Colonic mucosa (tissue), 4 donors: ENCODE results near the gene DRAM1. TPM values are rescaled to one million over a fixed set of nuclear protein-coding genes. Genes with fewer than 3 reads are reported as not detected.
"Not testable (repeated sequence)": the region's sequence is repeated elsewhere in the genome, so short reads cannot be mapped to it uniquely, and the experiment has no call there.

ENCODE experiments used
- DNase-seq: peaks from one replicate; pipeline ENCODE4 v3.0.0-alpha.2; 2020
- H3K27ac ChIP-seq: fragments of 200-600 bp; one replicate; pipeline ENCODE4 v1.8.0; 2021
- H3K27me3 ChIP-seq: fragments of 200-600 bp; one replicate; pipeline ENCODE4 v1.8.0; 2021
- H3K36me3 ChIP-seq: fragments of 200-600 bp; one replicate; pipeline ENCODE4 v1.8.0; 2021
- H3K4me1 ChIP-seq: fragments of 200-600 bp; one replicate; pipeline ENCODE4 v1.8.0; 2021; ENCODE audit warnings: mild to moderate bottlenecking
- H3K4me3 ChIP-seq: fragments of 200-600 bp; one replicate; pipeline ENCODE4 v1.8.0; 2021
- H3K9ac ChIP-seq, 2 donors: one replicate each; pipeline ENCODE4 v1.7.0; 2013; ENCODE audit warnings: control low read depth in 2 of 2, low read depth in 2 of 2, low read length in 2 of 2
- H3K9me3 ChIP-seq: fragments of 200-600 bp; one replicate; pipeline ENCODE4 v1.8.0; 2021
- intact Hi-C: fragments of 100-400 bp; cut with DNase I; formaldehyde crosslinking; loops from one replicate; pipeline ENCODE4 v1.14.1; 2022
- total RNA-seq, 2 donors: library from RNA; stranded (reverse); fragmentation: NEBNext Ultra II Directional in 1 of 2; extraction: Animal tissue kit (Norgen Biotek cat#: 25700) in 1 of 2; gene quantifications; one replicate each; pipeline ENCODE4 v1.2.1, GENCODE V29; 2021
- TF ChIP-seq, protein P1 (sequence below): fragments of 200-600 bp; IDR thresholded peaks from one replicate; pipeline ENCODE4 v1.8.0; 2022; ENCODE audit warnings: antibody characterized with exemption, mild to moderate bottlenecking
- donor health status: healthy.
- donor health status: DM: no; HTN: no; CAD: no.
- donor health status: DM: no; HTN: no; CAD: no.

Gene DRAM1
- total RNA-seq, 2 donors from 2014 or later, result 4.0 to 10.0 TPM

GRCh38 chr12:101862245-101862644 lies 15.1 kb upstream of the DRAM1 start:
- H3K4me3 ChIP-seq, result no peak overlapping the region
- H3K4me1 ChIP-seq, result no peaks in the 10 kb centered on the region
- no peak for DNase-seq
- no peaks in the 10 kb centered on the region for H3K27me3 ChIP-seq
- intact Hi-C loops, result no loop called here
- no peak overlapping the region for H3K27ac ChIP-seq
- TF ChIP-seq, protein P1, sequence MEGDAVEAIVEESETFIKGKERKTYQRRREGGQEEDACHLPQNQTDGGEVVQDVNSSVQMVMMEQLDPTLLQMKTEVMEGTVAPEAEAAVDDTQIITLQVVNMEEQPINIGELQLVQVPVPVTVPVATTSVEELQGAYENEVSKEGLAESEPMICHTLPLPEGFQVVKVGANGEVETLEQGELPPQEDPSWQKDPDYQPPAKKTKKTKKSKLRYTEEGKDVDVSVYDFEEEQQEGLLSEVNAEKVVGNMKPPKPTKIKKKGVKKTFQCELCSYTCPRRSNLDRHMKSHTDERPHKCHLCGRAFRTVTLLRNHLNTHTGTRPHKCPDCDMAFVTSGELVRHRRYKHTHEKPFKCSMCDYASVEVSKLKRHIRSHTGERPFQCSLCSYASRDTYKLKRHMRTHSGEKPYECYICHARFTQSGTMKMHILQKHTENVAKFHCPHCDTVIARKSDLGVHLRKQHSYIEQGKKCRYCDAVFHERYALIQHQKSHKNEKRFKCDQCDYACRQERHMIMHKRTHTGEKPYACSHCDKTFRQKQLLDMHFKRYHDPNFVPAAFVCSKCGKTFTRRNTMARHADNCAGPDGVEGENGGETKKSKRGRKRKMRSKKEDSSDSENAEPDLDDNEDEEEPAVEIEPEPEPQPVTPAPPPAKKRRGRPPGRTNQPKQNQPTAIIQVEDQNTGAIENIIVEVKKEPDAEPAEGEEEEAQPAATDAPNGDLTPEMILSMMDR, result no peak
- no peaks in the 10 kb centered on the region for H3K9me3 ChIP-seq
- no peak overlapping the region for H3K9ac ChIP-seq
- no peaks in the 10 kb centered on the region for H3K36me3 ChIP-seq

DNA sequence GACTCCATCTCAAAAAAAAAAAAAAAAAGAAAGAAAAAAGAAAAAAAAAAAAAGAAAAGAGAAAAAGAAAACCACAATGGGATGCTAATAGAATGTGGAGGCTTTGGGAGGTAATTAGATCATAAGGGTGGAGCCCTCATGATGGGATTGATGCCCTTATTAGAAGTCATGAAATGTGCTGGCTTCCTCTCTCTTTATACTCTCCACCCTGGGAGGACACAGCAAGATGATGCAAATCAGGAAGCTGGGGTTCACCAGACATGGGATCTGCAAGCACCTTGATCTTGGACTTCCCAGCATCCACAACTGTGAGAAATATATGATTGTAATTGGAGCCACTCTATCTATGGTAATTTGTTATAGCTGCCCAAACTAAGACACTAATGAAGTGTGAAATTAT lies 13.4 kb upstream of the DRAM1 start:
- H3K27me3 ChIP-seq, result no peaks in the 10 kb centered on the region
- intact Hi-C loops, result no loop called here
- H3K27ac ChIP-seq, result no peak overlapping the region
- H3K4me3 ChIP-seq, result no peak overlapping the region
- no peaks in the 10 kb centered on the region for H3K4me1 ChIP-seq
- H3K36me3 ChIP-seq, result no peaks in the 10 kb centered on the region
- TF ChIP-seq, protein P1, result no peak
- no peak overlapping the region for H3K9ac ChIP-seq
- no peaks in the 10 kb centered on the region for H3K9me3 ChIP-seq
- no peak for DNase-seq

DNA sequence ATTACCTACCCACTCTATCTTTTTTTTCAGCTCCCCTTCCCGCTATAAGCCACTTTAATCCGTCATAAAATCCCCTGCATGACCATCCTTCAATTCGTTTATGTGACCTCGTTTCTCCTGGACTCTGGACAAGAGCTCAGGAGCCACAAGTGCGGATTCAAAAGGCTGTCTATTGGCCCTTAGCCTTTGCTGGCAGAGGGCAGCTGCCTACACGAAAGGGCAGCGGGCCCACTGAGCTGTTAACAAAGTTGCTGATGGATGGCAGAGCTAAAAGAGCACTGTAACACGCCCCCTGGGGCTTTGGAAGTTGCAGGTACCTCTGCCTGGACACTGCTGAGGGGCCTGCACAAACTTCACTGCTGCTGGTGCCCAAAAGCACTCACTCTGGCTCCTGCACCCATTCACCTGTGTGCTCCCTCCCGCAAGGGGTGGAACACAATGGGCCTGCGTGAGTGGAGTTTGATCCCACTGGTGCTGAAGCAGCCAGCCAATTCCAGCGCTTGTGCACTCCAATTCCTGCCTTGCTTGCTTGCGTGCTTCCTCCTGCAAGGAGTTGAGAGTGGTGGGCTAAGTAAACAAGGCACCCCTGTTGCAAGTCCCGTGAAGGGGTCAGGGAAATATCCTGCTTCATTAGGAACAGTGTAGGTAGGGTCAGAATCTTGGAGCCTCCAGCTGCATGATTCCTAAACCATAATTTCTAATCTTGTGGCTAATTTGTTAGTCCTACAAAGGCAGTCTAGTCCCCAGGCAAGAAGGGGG lies 10.6 kb upstream of the DRAM1 start:
- Histone ChIP-seq H3K4me1 (no peaks in the 10 kb centered on the region), H3K27ac (no peak overlapping the region), H3K9ac (no peak overlapping the region), H3K9me3 (no peaks in the 10 kb centered on the region), H3K36me3 (no peaks in the 10 kb centered on the region), H3K27me3 (no peaks in the 10 kb centered on the region), H3K4me3 (no peak overlapping the region)
- intact Hi-C loops, result no loop called here
- TF ChIP-seq, protein P1, result no peak
- DNase-seq, result no peak

DNA sequence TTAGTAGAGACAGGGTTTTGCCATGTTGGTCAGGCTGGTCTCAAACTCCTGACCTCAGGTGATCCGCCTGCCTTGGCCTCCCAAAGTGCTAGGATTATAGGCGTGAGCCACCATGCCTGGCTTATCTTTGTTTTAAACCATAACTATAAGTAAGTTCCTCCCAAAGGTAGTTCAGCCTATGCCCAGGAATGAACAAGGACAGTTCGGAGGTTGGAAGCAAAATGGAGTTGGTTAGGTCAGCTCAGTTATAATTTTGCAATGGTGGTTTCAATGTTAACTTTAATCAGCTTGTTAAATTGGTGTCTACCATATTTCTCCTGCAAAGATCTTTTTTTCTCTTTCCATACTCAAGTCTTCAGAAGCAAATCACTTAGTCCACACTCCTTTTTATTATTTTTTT lies 9.8 kb upstream of the DRAM1 start:
- DNase-seq, H3K36me3 ChIP-seq, H3K4me3 ChIP-seq, H3K4me1 ChIP-seq, H3K9ac ChIP-seq, H3K27me3 ChIP-seq, H3K27ac ChIP-seq, intact Hi-C loops, H3K9me3 ChIP-seq: not testable (repeated sequence)

DNA sequence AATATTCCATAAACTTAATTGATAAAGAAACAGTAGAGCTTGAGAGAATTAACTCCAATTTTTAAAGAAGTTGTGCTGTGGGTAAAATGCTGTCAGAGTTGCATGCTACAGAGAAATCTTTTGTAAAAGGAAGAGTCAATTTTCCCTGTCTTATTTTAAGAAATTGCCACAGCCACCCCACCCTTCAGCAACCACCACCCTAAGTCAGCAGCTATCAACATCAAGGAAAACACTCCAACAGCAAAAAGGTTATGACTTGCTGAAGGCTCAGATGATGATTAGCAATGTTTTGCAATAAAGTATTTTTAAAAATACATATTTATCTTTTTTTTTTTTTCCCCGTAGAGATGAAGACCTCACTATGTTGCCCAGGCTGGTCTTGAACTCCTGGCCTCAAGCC lies 6.5 kb upstream of the DRAM1 start:
- no peak overlapping the region for H3K9ac ChIP-seq
- no peak overlapping the region for H3K4me3 ChIP-seq
- H3K27ac ChIP-seq, result no peak overlapping the region
- no peaks in the 10 kb centered on the region for H3K9me3 ChIP-seq
- TF ChIP-seq, protein P1, result no peak
- H3K27me3 ChIP-seq, result no peaks in the 10 kb centered on the region
- intact Hi-C loops, result no loop called here
- no peaks in the 10 kb centered on the region for H3K4me1 ChIP-seq
- no peak for DNase-seq
- no peaks in the 10 kb centered on the region for H3K36me3 ChIP-seq

GRCh38 chr12:101875162-101875561 lies 2.2 kb upstream of the DRAM1 start:
- DNase-seq, result no peak
- no peak overlapping the region for H3K4me3 ChIP-seq
- TF ChIP-seq, protein P1, result no peak
- intact Hi-C loops, result no loop called here
- H3K9me3 ChIP-seq, result no peaks in the 10 kb centered on the region
- H3K4me1 ChIP-seq, result no peaks in the 10 kb centered on the region
- no peak overlapping the region for H3K9ac ChIP-seq
- no peaks in the 10 kb centered on the region for H3K36me3 ChIP-seq
- no peaks in the 10 kb centered on the region for H3K27me3 ChIP-seq
- peak overlapping the region; percentile 81 for H3K27ac ChIP-seq
